Suprapubic skin (tissue), 4 donors: ENCODE measurements around the gene MEF2C. TPM values are rescaled to one million over a fixed set of nuclear protein-coding genes. Genes with fewer than 3 reads are reported as not detected.

Source experiments
- DNase-seq, 2 donors: peaks; one replicate each; pipeline ENCODE4 v3.0.0-alpha.2; 2019; ENCODE audit warnings: low spot score in 2 of 2
- H3K27ac ChIP-seq: fragments of 200-600 bp; sonication (generic); one replicate; pipeline ENCODE4 v1.5.1; 2019
- H3K27me3 ChIP-seq: fragments of 200-600 bp; sonication (generic); one replicate; pipeline ENCODE4 v1.5.1; 2019
- H3K36me3 ChIP-seq: fragments of 200-600 bp; sonication (generic); one replicate; pipeline ENCODE4 v1.5.1; 2019
- H3K4me1 ChIP-seq: fragments of 200-600 bp; sonication (generic); one replicate; pipeline ENCODE4 v1.5.1; 2019
- H3K4me3 ChIP-seq: fragments of 200-600 bp; sonication (generic); one replicate; pipeline ENCODE4 v1.5.1; 2019; ENCODE audit warnings: mild to moderate bottlenecking
- H3K9me3 ChIP-seq: fragments of 200-600 bp; sonication (generic); one replicate; pipeline ENCODE4 v1.5.1; 2019
- CTCF ChIP-seq, 2 donors: fragments of 200-600 bp in 1 of 2; fragments of 450-650 bp in 1 of 2; sonication (generic) in 1 of 2; IDR thresholded peaks; one replicate each; pipeline ENCODE4 v1.5.1; 2016 to 2019; ENCODE audit warnings: antibody characterized with exemption in 2 of 2, mild to moderate bottlenecking in 1 of 2, moderate library complexity in 1 of 2
- EP300 ChIP-seq: sonication (generic); formaldehyde crosslinking; IDR thresholded peaks from one replicate; pipeline ENCODE4 v1.6.1; 2017; ENCODE audit warnings: antibody characterized with exemption
- POLR2A ChIP-seq, 2 donors: fragments of 450-650 bp; IDR thresholded peaks; one replicate each; pipeline ENCODE4 v1.6.1; 2017; ENCODE audit warnings: antibody characterized with exemption in 2 of 2, mild to moderate bottlenecking in 2 of 2, moderate library complexity in 2 of 2
- POLR2AphosphoS5 ChIP-seq, 3 donors: sonication (generic); formaldehyde crosslinking; IDR thresholded peaks; one replicate each; pipeline ENCODE4 v1.6.1; 2017; ENCODE audit warnings: antibody characterized with exemption in 3 of 3
- WGBS: methylation state at CpG from one replicate; pipeline ENCODE4 v1.1.5; 2018; 5-methylcytosine and 5-hydroxymethylcytosine counted together
- total RNA-seq, 4 donors: library from RNA; depleted of rRNA; stranded (reverse); fragments of >200 nt; gene quantifications; one replicate each; pipeline ENCODE4 v1.1.0, GENCODE V29; 2016

Gene MEF2C
- total RNA-seq, 4 donors from 2014 or later = 5.9 to 15.9 (median 10.1) TPM

- DNase-seq = no peak
- Histone ChIP-seq H3K4me3 (no peak overlapping the region), H3K27ac (no peak overlapping the region), H3K27me3 (no peaks in the 10 kb centered on the region), H3K9me3 (no peaks in the 10 kb centered on the region), H3K36me3 (no peaks in the 10 kb centered on the region), H3K4me1 (peaks cover 14% of the 10 kb centered on the region)
- WGBS = 96% methylated on average over 4 of the region's 4 CpGs
- TF ChIP-seq CTCF (IDR thresholded peaks at IDR 0.05) = no peak
- no peak for TF ChIP-seq EP300
- TF ChIP-seq POLR2A (IDR thresholded peaks at IDR 0.05) = no peak
- TF ChIP-seq POLR2AphosphoS5 (IDR thresholded peaks at IDR 0.05) = no peak
Observed at GRCh38 chr5:88821161-88821560, 61.8 kb downstream of the MEF2C start.

GRCh38 chr5:88820581-88820980, 62.4 kb downstream of the MEF2C start:
- no peak overlapping the region for H3K4me3 ChIP-seq
- H3K9me3 ChIP-seq = no peaks in the 10 kb centered on the region
- TF ChIP-seq CTCF (IDR thresholded peaks at IDR 0.05) = no peak
- no peak for TF ChIP-seq POLR2A (IDR thresholded peaks at IDR 0.05)
- TF ChIP-seq EP300 = no peak
- peaks cover 14% of the 10 kb centered on the region for H3K4me1 ChIP-seq
- 87% methylated on average over 2 of the region's 2 CpGs for WGBS
- H3K27ac ChIP-seq = no peak overlapping the region
- DNase-seq = no peak
- H3K36me3 ChIP-seq = no peaks in the 10 kb centered on the region
- H3K27me3 ChIP-seq = no peaks in the 10 kb centered on the region

DNA sequence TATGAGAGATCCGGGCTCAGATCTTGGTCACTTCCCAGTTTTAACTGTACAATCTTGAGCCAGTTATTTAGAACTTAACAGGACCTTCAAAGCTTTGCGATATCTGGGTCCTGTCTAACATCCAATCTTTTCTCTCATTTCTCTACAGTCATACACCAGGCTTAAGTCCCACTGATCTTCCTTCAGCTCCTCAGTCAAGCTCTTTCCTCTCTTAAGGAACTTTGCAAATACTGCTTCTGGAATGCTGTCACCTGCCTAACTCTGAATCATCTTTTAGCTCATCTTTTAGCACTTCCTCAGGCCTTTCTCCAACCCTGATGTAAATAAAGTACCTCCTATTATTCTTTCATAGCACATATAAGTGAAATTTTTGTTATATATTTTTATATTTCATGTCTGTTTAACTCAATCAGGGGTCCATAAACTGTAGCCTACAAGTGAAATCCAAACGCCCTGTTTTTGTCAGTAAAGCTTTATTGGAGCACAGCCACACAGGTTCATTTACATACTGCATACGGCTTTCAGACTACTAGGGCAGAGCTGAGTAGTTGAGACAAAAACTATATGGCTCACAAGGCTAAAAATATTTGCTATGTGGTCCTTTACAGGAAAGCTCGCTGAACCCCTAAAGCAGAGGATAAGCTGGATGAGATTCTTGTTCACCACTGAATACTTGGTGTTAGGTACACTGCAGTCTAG, 63.5 kb downstream of the MEF2C start:
- TF ChIP-seq CTCF (IDR thresholded peaks at IDR 0.05) (no peak), POLR2AphosphoS5 (IDR thresholded peaks at IDR 0.05) (no peak), EP300 (no peak), POLR2A (IDR thresholded peaks at IDR 0.05) (no peak)
- DNase-seq = no peak
- Histone ChIP-seq H3K36me3 (no peaks in the 10 kb centered on the region), H3K27me3 (no peaks in the 10 kb centered on the region), H3K9me3 (no peaks in the 10 kb centered on the region), H3K4me1 (peaks cover 4% of the 10 kb centered on the region), H3K27ac (no peak overlapping the region), H3K4me3 (no peak overlapping the region)
- WGBS = 73% methylated on average over 5 of the region's 5 CpGs

GRCh38 chr5:88818296-88818695, 64.7 kb downstream of the MEF2C start:
- H3K36me3 ChIP-seq = no peaks in the 10 kb centered on the region
- no peaks in the 10 kb centered on the region for H3K9me3 ChIP-seq
- WGBS = 69% methylated on average over 4 of the region's 4 CpGs
- no peak for TF ChIP-seq POLR2A (IDR thresholded peaks at IDR 0.05)
- no peak for TF ChIP-seq EP300
- TF ChIP-seq POLR2AphosphoS5 (IDR thresholded peaks at IDR 0.05) = no peak
- TF ChIP-seq CTCF (IDR thresholded peaks at IDR 0.05) = no peak
- no peaks in the 10 kb centered on the region for H3K27me3 ChIP-seq
- no peak overlapping the region for H3K27ac ChIP-seq
- no peak for DNase-seq
- H3K4me1 ChIP-seq = no peaks in the 10 kb centered on the region
- H3K4me3 ChIP-seq = no peak overlapping the region

DNA sequence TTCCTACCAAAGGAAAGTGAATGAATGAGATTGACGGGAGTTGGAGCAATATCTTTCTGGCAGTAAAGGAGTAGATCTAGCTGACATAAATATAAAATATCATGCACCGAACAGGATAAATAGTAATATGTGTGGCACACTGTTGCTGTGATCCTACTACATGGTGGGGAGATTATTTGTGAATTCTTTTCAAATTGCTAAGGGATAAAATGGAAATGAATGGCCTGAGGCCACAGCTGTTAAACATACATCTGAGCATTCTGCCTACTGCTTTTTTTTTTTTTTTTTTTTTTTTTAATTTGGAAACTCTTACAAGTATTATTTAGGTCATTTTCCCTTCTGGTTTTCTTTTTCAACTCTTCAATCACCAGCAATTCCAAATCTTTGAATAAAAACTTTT, 66.8 kb downstream of the MEF2C start:
- Histone ChIP-seq H3K27me3 (no peaks in the 10 kb centered on the region), H3K27ac (no peak overlapping the region), H3K36me3 (no peaks in the 10 kb centered on the region), H3K4me3 (no peak overlapping the region), H3K9me3 (no peaks in the 10 kb centered on the region), H3K4me1 (no peaks in the 10 kb centered on the region)
- WGBS = 65% methylated on average over 2 of the region's 2 CpGs
- TF ChIP-seq POLR2A (IDR thresholded peaks at IDR 0.05) = no peak
- TF ChIP-seq POLR2AphosphoS5 (IDR thresholded peaks at IDR 0.05) = no peak
- no peak for TF ChIP-seq EP300
- no peak for TF ChIP-seq CTCF (IDR thresholded peaks at IDR 0.05)
- DNase-seq = no peak
